H1 (cell line): ENCODE results near the gene NMD3. TPM values are rescaled to one million over a fixed set of nuclear protein-coding genes. Genes with fewer than 3 reads are reported as not detected.

Experiments
- CTCF ChIA-PET: fragments of 300-600 bp; sonication (Branson Sonifier 250); formaldehyde crosslinking; loops from one replicate; lab custom pipeline; 2021; ENCODE audit not compliant: partially characterized antibody; lab: Charles Lee
- POLR2A ChIA-PET: fragments of 300-600 bp; sonication (Branson Sonifier 250); formaldehyde crosslinking; loops from one replicate; lab custom pipeline; 2021; ENCODE audit warnings: inconsistent platforms; ENCODE audit not compliant: partially characterized antibody; lab: Charles Lee
- DNase-seq, 2 experiments: peaks; one replicate each; pipeline versions ENCODE4 v3.0.0 to v3.0.0-alpha.2; 2010 to 2022; ENCODE audit warnings: low spot score in 2 of 2, low read depth in 1 of 2, mixed read lengths in 1 of 2
- FAIRE-seq: peaks from 2 replicates; lab custom pipeline; 2011; peaks lifted over from hg19 to GRCh38; lab: Jason Lieb, UNC
- H2AFZ ChIP-seq: 2 replicates; pipeline ENCODE4 v1.8.1; 2012; ENCODE audit warnings: low read length, inconsistent platforms
- H2AK5ac ChIP-seq: 2 replicates; pipeline ENCODE4 v1.6.1; 2013; ENCODE audit warnings: low read depth, low read length
- H2BK120ac ChIP-seq: replicated peaks from 2 replicates; pipeline ENCODE3; 2013; ENCODE audit warnings: low read depth, low read length, inconsistent platforms
- H2BK12ac ChIP-seq: 2 replicates; pipeline ENCODE4 v1.6.1; 2013; ENCODE audit warnings: low read depth, low read length
- H2BK15ac ChIP-seq: 2 replicates; pipeline ENCODE4 v1.6.1; 2013; ENCODE audit warnings: low read length
- H2BK20ac ChIP-seq: 2 replicates; pipeline ENCODE4 v1.6.1; 2013; ENCODE audit warnings: low read length
- H2BK5ac ChIP-seq: 2 replicates; pipeline ENCODE4 v1.6.1; 2013; ENCODE audit warnings: low read depth, low read length
- H3K14ac ChIP-seq: 2 replicates; pipeline ENCODE4 v1.6.1; 2013; ENCODE audit warnings: inconsistent platforms; ENCODE audit not compliant: insufficient read length
- H3K18ac ChIP-seq: 2 replicates; pipeline ENCODE4 v1.6.1; 2013; ENCODE audit warnings: low read length; ENCODE audit errors: extremely low read depth
- H3K23ac ChIP-seq: 2 replicates; pipeline ENCODE4 v1.6.1; 2013; ENCODE audit warnings: inconsistent platforms; ENCODE audit not compliant: insufficient read length
- H3K23me2 ChIP-seq: 2 replicates; pipeline ENCODE4 v1.6.1; 2013; ENCODE audit warnings: low read depth, low read length
- H3K27ac ChIP-seq: 2 replicates; pipeline ENCODE4 v1.6.1; 2011; ENCODE audit warnings: low read depth, low read length, inconsistent platforms
- H3K27me3 ChIP-seq, 4 experiments: replicated peaks in 1 of 4; 1 replicate in 1 of 4; 2 replicates in 3 of 4; pipeline versions ENCODE4 v1.6.1 to v1.8.1; 2011 to 2013; ENCODE audit warnings: low read length in 3 of 4, mild to moderate bottlenecking in 3 of 4, inconsistent platforms in 2 of 4, mixed read lengths in 2 of 4, moderate library complexity in 1 of 4; ENCODE audit not compliant: control insufficient read depth in 3 of 4, insufficient read depth in 3 of 4; ENCODE audit errors: extremely low read depth in 1 of 4
- H3K36me3 ChIP-seq, 4 experiments: 2 replicates each; pipeline versions ENCODE4 v1.6.1 to v1.8.1; 2011 to 2013; ENCODE audit warnings: mild to moderate bottlenecking in 4 of 4, low read length in 3 of 4, moderate library complexity in 2 of 4, control low read depth in 1 of 4, inconsistent platforms in 1 of 4; ENCODE audit not compliant: insufficient read depth in 4 of 4, control insufficient read depth in 2 of 4
- H3K4ac ChIP-seq: replicated peaks from 2 replicates; pipeline ENCODE3; 2013; ENCODE audit warnings: low read length, low read depth, mixed read lengths, inconsistent platforms; ENCODE audit not compliant: insufficient read length
- H3K4me1 ChIP-seq, 4 experiments: replicated peaks in 1 of 4; 1 replicate in 1 of 4; 2 replicates in 3 of 4; pipeline versions ENCODE4 v1.6.1 to v1.8.1; 2011 to 2013; ENCODE audit warnings: low read length in 3 of 4, inconsistent platforms in 2 of 4, mixed read lengths in 1 of 4; ENCODE audit not compliant: insufficient read depth in 4 of 4, control insufficient read depth in 3 of 4
- H3K4me2 ChIP-seq, 2 experiments: 2 replicates each; pipeline versions ENCODE4 v1.6.1 to v1.8.1; 2011 to 2013; ENCODE audit warnings: low read depth in 2 of 2, low read length in 2 of 2, control low read depth in 1 of 2, inconsistent platforms in 1 of 2, mild to moderate bottlenecking in 1 of 2; ENCODE audit not compliant: insufficient read depth in 1 of 2
- H3K4me3 ChIP-seq, 4 experiments: fragments of 200-600, 300-600 bp in 1 of 4; sonication (generic), shearing (Covaris generic), sonication (Bioruptor Twin) in 1 of 4; 2 replicates each; pipeline versions ENCODE4 v1.5.1 to v1.8.1; 2011 to 2016; ENCODE audit warnings: low read length in 4 of 4, low read depth in 3 of 4, control low read depth in 2 of 4, inconsistent platforms in 2 of 4, mild to moderate bottlenecking in 2 of 4, mixed read lengths in 1 of 4, moderate library complexity in 1 of 4; ENCODE audit not compliant: insufficient read depth in 2 of 4; ENCODE audit errors: extremely low read depth in 1 of 4
- H3K56ac ChIP-seq: replicated peaks from 2 replicates; pipeline ENCODE3; 2013; ENCODE audit warnings: low read depth, mild to moderate bottlenecking, mixed read lengths, low read length, inconsistent platforms; ENCODE audit not compliant: insufficient read length
- H3K79me1 ChIP-seq: 2 replicates; pipeline ENCODE4 v1.6.1; 2013; ENCODE audit warnings: low read depth, low read length, control low read depth
- H3K79me2 ChIP-seq, 2 experiments: 2 replicates each; pipeline versions ENCODE4 v1.6.1 to v1.8.1; 2012 to 2013; ENCODE audit warnings: low read length in 2 of 2, mild to moderate bottlenecking in 2 of 2, inconsistent platforms in 1 of 2; ENCODE audit not compliant: insufficient read depth in 2 of 2, control insufficient read depth in 1 of 2
- H3K9ac ChIP-seq, 4 experiments: replicated peaks in 1 of 4; 1 replicate in 1 of 4; 2 replicates in 3 of 4; pipeline versions ENCODE4 v1.6.1 to v1.8.1; 2011 to 2013; ENCODE audit warnings: low read depth in 3 of 4, low read length in 3 of 4, control low read depth in 2 of 4, mild to moderate bottlenecking in 2 of 4, moderate library complexity in 2 of 4, inconsistent platforms in 1 of 4; ENCODE audit errors: extremely low read depth in 1 of 4
- H3K9me3 ChIP-seq, 2 experiments: 2 replicates each; pipeline versions ENCODE4 v1.6.1 to v1.8.1; 2012 to 2013; ENCODE audit warnings: mild to moderate bottlenecking in 2 of 2, moderate library complexity in 2 of 2, control low read depth in 1 of 2, inconsistent platforms in 1 of 2, low read depth in 1 of 2, low read length in 1 of 2, mixed read lengths in 1 of 2; ENCODE audit not compliant: insufficient read depth in 2 of 2
- H4K20me1 ChIP-seq, 2 experiments: replicated peaks in 1 of 2; 2 replicates each; pipeline versions ENCODE3 to v1.8.1; 2011 to 2013; ENCODE audit warnings: inconsistent platforms in 2 of 2, low read length in 2 of 2, mild to moderate bottlenecking in 1 of 2; ENCODE audit not compliant: insufficient read depth in 2 of 2, control insufficient read depth in 1 of 2
- H4K5ac ChIP-seq: 2 replicates; pipeline ENCODE4 v1.6.1; 2013; ENCODE audit warnings: low read length, low read depth, mixed read lengths, inconsistent platforms; ENCODE audit not compliant: insufficient read length
- H4K8ac ChIP-seq: 2 replicates; pipeline ENCODE4 v1.8.0; 2013; ENCODE audit warnings: mild to moderate bottlenecking, moderate library complexity, low read length, inconsistent platforms; ENCODE audit not compliant: insufficient read depth; ENCODE audit errors: extremely low read depth
- H4K91ac ChIP-seq: replicated peaks from 2 replicates; pipeline ENCODE3; 2013; ENCODE audit warnings: low read length, mixed read lengths, inconsistent platforms; ENCODE audit not compliant: insufficient read length
- ASH2L ChIP-seq: fragments of 200-600, 300-600 bp; sonication (generic); IDR thresholded peaks from one replicate; pipeline ENCODE4 v1.7.1; 2017; ENCODE audit warnings: low read length
- CTBP2 ChIP-seq: IDR thresholded peaks from 2 replicates; pipeline ENCODE4 v1.7.0; 2011; ENCODE audit warnings: borderline replicate concordance, mild to moderate bottlenecking, moderate library complexity, mixed read lengths, low read length; ENCODE audit not compliant: insufficient read depth, insufficient read length
- FOSL1 ChIP-seq: IDR thresholded peaks from 2 replicates; pipeline ENCODE4 v1.6.1; 2011; ENCODE audit warnings: mild to moderate bottlenecking, low read depth, low read length, moderate library complexity; ENCODE audit not compliant: insufficient read depth
- RBBP5 ChIP-seq: IDR thresholded peaks from 2 replicates; pipeline ENCODE4 v1.7.1; 2012; ENCODE audit warnings: low read depth, mild to moderate bottlenecking, inconsistent platforms, low read length, moderate library complexity, borderline replicate concordance
- SUZ12 ChIP-seq: fragments of 200-600 bp; sonication (generic); IDR thresholded peaks from 2 replicates; pipeline ENCODE4 v1.6.1; 2012; ENCODE audit warnings: mild to moderate bottlenecking, inconsistent platforms, low read length, moderate library complexity, mixed read lengths
- TAF7 ChIP-seq: optimal IDR thresholded peaks from 2 replicates; pipeline ENCODE3; 2011; ENCODE audit warnings: low read depth, mild to moderate bottlenecking, inconsistent platforms, low read length, moderate library complexity, borderline replicate concordance
- TCF12 ChIP-seq: IDR thresholded peaks from 2 replicates; pipeline ENCODE4 v1.6.1; 2011; ENCODE audit warnings: low read depth, mild to moderate bottlenecking, low read length
- TEAD4 ChIP-seq: IDR thresholded peaks from 2 replicates; pipeline ENCODE4 v1.6.1; 2012; ENCODE audit warnings: low read depth, low read length, inconsistent platforms, mixed read lengths
- WGBS, 2 experiments: shearing (Covaris generic) in 1 of 2; methylation state at CpG; one replicate each; pipeline versions ENCODE4 v1.1.6 to v1.1.7; 2013 to 2015; ENCODE audit warnings: low lambda C conversion rate in 2 of 2, mixed read lengths in 2 of 2, inconsistent platforms in 1 of 2, low coverage in 1 of 2, missing lambda C conversion rate in 1 of 2; ENCODE audit not compliant: insufficient replicate concordance in 2 of 2, insufficient coverage in 1 of 2, insufficient read length in 1 of 2; ENCODE audit errors: extremely low coverage in 1 of 2, missing lambda C conversion rate in 1 of 2; 5-methylcytosine and 5-hydroxymethylcytosine counted together
- polyA plus RNA-seq, 7 experiments: library from polyadenylated mRNA; depleted of rRNA in 3 of 7; stranded (reverse) in 5 of 7; unstranded in 2 of 7; fragments of >200 nt in 5 of 7; fragments of 200-250 nt in 2 of 7; gene quantifications; 1 replicate in 5 of 7; 2 replicates in 1 of 7; 4 replicates in 1 of 7; pipeline versions ENCODE4 v1.2.1 to v1.2.3, GENCODE V29; 2011 to 2013; ENCODE audit warnings: missing spikeins in 2 of 7, mixed read lengths in 2 of 7
- total RNA-seq: library from RNA; stranded (reverse); fragmentation: NEBNext Ultra II Directional; extraction: Animal tissue kit (Norgen Biotek cat#: 25700); gene quantifications from 2 replicates; pipeline ENCODE4 v1.2.1, GENCODE V29; 2021
- TF ChIP-seq, protein P1 (sequence below): IDR thresholded peaks from 2 replicates; pipeline ENCODE4 v1.6.1; 2012; ENCODE audit warnings: low read length, inconsistent platforms

The NMD3 gene
- total and polyA plus RNA-seq, 2 of the 8 experiments (the other 6 are each of a cell fraction or from before 2014, with no cell fraction given), result 12.1 to 64.2 TPM

DNA sequence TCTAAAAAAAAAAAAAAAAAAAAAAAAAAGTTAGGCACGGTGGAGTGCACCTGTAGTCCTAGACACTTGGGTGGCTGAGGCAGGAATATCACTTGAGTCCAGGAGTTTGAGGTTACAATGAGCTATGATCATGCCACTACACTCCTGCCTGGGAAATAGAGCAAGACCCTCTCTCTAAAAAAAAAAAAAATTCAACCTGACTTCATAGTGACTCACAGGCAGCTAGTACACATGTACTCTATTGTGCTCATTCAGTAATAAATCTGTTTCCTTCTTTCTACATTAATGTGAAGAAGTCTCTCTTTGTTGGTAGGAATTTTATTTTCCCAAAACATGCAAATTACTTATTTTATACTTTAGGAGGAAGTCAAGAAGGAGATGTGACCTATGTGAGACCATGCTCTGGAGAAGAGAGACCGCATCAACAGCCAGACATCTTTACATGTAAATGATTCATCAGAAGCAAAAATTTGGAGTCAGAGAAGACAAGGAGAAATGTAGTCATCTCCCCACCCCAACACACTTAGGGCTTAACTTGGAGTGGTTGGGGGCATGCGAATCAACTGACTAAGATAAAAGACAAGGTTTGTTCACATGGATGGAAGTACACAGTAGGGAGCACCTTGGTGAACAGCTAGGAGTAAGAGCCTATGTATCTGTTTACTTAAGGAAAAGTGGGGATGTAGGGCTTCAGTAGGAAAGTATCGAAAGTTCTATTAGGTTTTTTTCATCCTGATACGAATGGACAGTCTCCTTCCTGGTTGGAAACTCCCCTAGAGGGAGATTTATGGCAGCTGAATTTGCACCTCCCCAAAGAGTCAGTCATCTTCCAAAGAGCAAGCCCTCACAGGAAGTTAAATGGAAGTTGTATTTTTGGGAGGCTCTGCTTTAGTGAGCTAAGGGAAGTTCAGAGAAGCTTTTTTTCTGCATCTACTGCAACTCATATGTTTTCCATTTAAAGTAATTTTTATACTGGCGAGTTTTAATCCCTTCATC lies 23.0 kb upstream of the NMD3 start:
- Histone ChIP-seq H3K23ac (no peak overlapping the region), H2AFZ (no peak overlapping the region), H3K27me3 (no peaks in the 10 kb centered on the region), H3K4me1 (peaks cover 0 to 3% (median 0%) of the 10 kb centered on the region in 4 experiments; a peak in 1 of 7 replicates), H3K9ac (no peak overlapping the region), H3K23me2 (no peaks in the 10 kb centered on the region), H4K20me1 (no peaks in the 10 kb centered on the region), H3K27ac (no peak overlapping the region), H4K5ac (no peak overlapping the region), H3K79me2 (no peaks in the 10 kb centered on the region), H2AK5ac (no peak overlapping the region), H4K91ac (no peak overlapping the region), H2BK12ac (no peak overlapping the region), H3K4ac (no peak overlapping the region), H3K56ac (no peak overlapping the region), H2BK20ac (no peak overlapping the region), H2BK15ac (no peak overlapping the region), H3K4me2 (no peak overlapping the region), H3K9me3 (peaks cover 8 to 10% of the 10 kb centered on the region in 2 experiments), H3K4me3 (no peak overlapping the region), H3K36me3 (no peaks in the 10 kb centered on the region; a peak in 1 of 8 replicates), H2BK5ac (no peak overlapping the region), H4K8ac (no peak overlapping the region), H2BK120ac (no peak overlapping the region), H3K18ac (no peak overlapping the region), H3K79me1 (no peaks in the 10 kb centered on the region), H3K14ac (no peak overlapping the region)
- FAIRE-seq (no peak), DNase-seq (no peak)
- ChIA-PET CTCF (interaction anchor here (0.8 kb wide), 1 partner anchor 27 kb away, joined by 3 read pairs; no protein-coding TSS in a partner anchor), POLR2A (no interaction called here)
- TF ChIP-seq TAF7, result no peak
- no peak for TF ChIP-seq RBBP5
- no peak for TF ChIP-seq ASH2L
- TF ChIP-seq, protein P1, sequence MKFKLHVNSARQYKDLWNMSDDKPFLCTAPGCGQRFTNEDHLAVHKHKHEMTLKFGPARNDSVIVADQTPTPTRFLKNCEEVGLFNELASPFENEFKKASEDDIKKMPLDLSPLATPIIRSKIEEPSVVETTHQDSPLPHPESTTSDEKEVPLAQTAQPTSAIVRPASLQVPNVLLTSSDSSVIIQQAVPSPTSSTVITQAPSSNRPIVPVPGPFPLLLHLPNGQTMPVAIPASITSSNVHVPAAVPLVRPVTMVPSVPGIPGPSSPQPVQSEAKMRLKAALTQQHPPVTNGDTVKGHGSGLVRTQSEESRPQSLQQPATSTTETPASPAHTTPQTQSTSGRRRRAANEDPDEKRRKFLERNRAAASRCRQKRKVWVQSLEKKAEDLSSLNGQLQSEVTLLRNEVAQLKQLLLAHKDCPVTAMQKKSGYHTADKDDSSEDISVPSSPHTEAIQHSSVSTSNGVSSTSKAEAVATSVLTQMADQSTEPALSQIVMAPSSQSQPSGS, result no peak
- no peak for TF ChIP-seq TCF12
- TF ChIP-seq SUZ12, result no peak
- TF ChIP-seq FOSL1, result no peak
- TF ChIP-seq TEAD4, result no peak
- no peak for TF ChIP-seq CTBP2
- WGBS, 2 experiments, result 84% methylated on average over 6 of the region's 6 CpGs; no CpG with 5 or more reads in 1 of the 2 experiments
